HCT116 (cell line): Measurements from ENCODE around the gene SIN3A. TPM values are rescaled to one million over a fixed set of nuclear protein-coding genes. Genes with fewer than 3 reads are reported as not detected.

Experiments used
- ATAC-seq: fragments of 200-7000 bp; cut with Tn5 transposase; 2 replicates; pipeline ENCODE4 v1.9.1; 2020; ENCODE audit warnings: mild to moderate bottlenecking, moderate library complexity
- BruUV-seq: library from RNA; stranded (reverse); fragments of 400-500 nt; replicated peaks from 2 replicates; lab custom pipeline; 2021; lab: Mats Ljungman, UMichigan
- CTCF ChIA-PET: fragments of 300-600 bp; sonication (Branson Sonifier 250); formaldehyde crosslinking; loops from one replicate; lab custom pipeline; 2021; ENCODE audit warnings: antibody characterized with exemption; lab: Charles Lee
- POLR2A ChIA-PET: fragments of 300-600, 350-600 bp; sonication (Branson Sonifier 250); formaldehyde crosslinking; loops from one replicate; lab custom pipeline; 2021; ENCODE audit warnings: antibody characterized with exemption; lab: Charles Lee
- RAD21 ChIA-PET, 2 experiments: fragments of 300-600 bp; sonication (Branson Sonifier 250); formaldehyde crosslinking; loops; one replicate each; lab custom pipeline; 2023; ENCODE audit warnings: low total read pairs in 2 of 2; ENCODE audit not compliant: uncharacterized antibody in 2 of 2, unreplicated experiment in 2 of 2, low non-redundant PET in 1 of 2; lab: Charles Lee
- DNase-seq: peaks from one replicate; pipeline ENCODE4 v3.0.0-alpha.2; 2010; ENCODE audit warnings: low read depth, low spot score
- H2AFZ ChIP-seq: fragments of 200-600 bp; shearing (Covaris generic), sonication (generic); 2 replicates; pipeline ENCODE4 v1.6.1; 2017; ENCODE audit warnings: low read depth, mixed run types, mixed read lengths, antibody characterized with exemption, low read length; ENCODE audit not compliant: poor library complexity, severe bottlenecking
- H3K27ac ChIP-seq: 2 replicates; pipeline ENCODE4 v1.5.1; 2012; ENCODE audit warnings: low read depth, low read length
- H3K27me3 ChIP-seq: fragments of 200-600 bp; sonication (generic); 2 replicates; pipeline ENCODE4 v1.6.1; 2016; ENCODE audit warnings: mixed run types, low read length, mixed read lengths; ENCODE audit not compliant: insufficient read depth
- H3K36me3 ChIP-seq, 2 experiments: fragments of 200-500 bp in 1 of 2; fragments of 200-600 bp in 1 of 2; sonication (Bioruptor generic) in 1 of 2; sonication (generic) in 1 of 2; 2 replicates each; pipeline versions ENCODE4 v1.5.1 to v1.6.1; 2014 to 2016; ENCODE audit warnings: low read length in 2 of 2, inconsistent platforms in 1 of 2, mixed read lengths in 1 of 2, mixed run types in 1 of 2; ENCODE audit not compliant: insufficient read depth in 2 of 2, control insufficient read depth in 1 of 2
- H3K4me1 ChIP-seq, 2 experiments: fragments of 200-600 bp in 1 of 2; sonication (generic) in 1 of 2; 2 replicates each; pipeline versions ENCODE4 v1.5.1 to v1.6.1; 2012 to 2017; ENCODE audit warnings: low read length in 2 of 2, inconsistent platforms in 1 of 2, mild to moderate bottlenecking in 1 of 2, mixed read lengths in 1 of 2, mixed run types in 1 of 2, moderate library complexity in 1 of 2; ENCODE audit not compliant: insufficient read depth in 2 of 2, control insufficient read depth in 1 of 2
- H3K4me2 ChIP-seq: fragments of 200-600 bp; sonication (generic); 2 replicates; pipeline ENCODE4 v1.6.1; 2017; ENCODE audit warnings: mixed run types, low read length, mixed read lengths
- H3K4me3 ChIP-seq, 2 experiments: fragments of 200-600 bp in 1 of 2; sonication (generic) in 1 of 2; replicated peaks in 1 of 2; 2 replicates each; pipeline ENCODE4 v1.5.1; 2011 to 2016; ENCODE audit warnings: low read length in 2 of 2, control low read depth in 1 of 2, low read depth in 1 of 2, mild to moderate bottlenecking in 1 of 2, mixed read lengths in 1 of 2, mixed run types in 1 of 2
- H3K79me2 ChIP-seq: fragments of 200-600 bp; sonication (generic); 2 replicates; pipeline ENCODE4 v1.6.1; 2017; ENCODE audit warnings: mild to moderate bottlenecking, mixed run types, low read length, moderate library complexity, mixed read lengths; ENCODE audit not compliant: insufficient read depth
- H3K9ac ChIP-seq: fragments of 200-600 bp; sonication (generic); 2 replicates; pipeline ENCODE4 v1.6.1; 2016; ENCODE audit warnings: low read length, mixed read lengths
- H3K9me2 ChIP-seq: fragments of 200-600 bp; sonication (generic), shearing (Covaris generic); 2 replicates; pipeline ENCODE4 v1.6.1; 2017; ENCODE audit warnings: mixed run types, mild to moderate bottlenecking, moderate library complexity; ENCODE audit not compliant: insufficient read depth
- H3K9me3 ChIP-seq, 2 experiments: fragments of 200-500 bp in 1 of 2; fragments of 200-600 bp in 1 of 2; sonication (Bioruptor generic) in 1 of 2; sonication (generic) in 1 of 2; 2 replicates each; pipeline ENCODE4 v1.6.1; 2014 to 2017; ENCODE audit warnings: low read length in 2 of 2, mixed read lengths in 2 of 2, inconsistent platforms in 1 of 2, low read depth in 1 of 2, mild to moderate bottlenecking in 1 of 2, mixed run types in 1 of 2, moderate library complexity in 1 of 2; ENCODE audit not compliant: control insufficient read depth in 1 of 2, insufficient read depth in 1 of 2
- H4K20me1 ChIP-seq: fragments of 200-600 bp; sonication (generic), shearing (Covaris generic); 2 replicates; pipeline ENCODE4 v1.6.1; 2017; ENCODE audit warnings: mixed run types, mild to moderate bottlenecking, moderate library complexity; ENCODE audit not compliant: insufficient read depth
- CBX3 ChIP-seq: IDR thresholded peaks from 2 replicates; pipeline ENCODE4 v1.6.1; 2012; ENCODE audit warnings: low read depth
- CEBPB ChIP-seq: IDR thresholded peaks from 2 replicates; pipeline ENCODE4 v1.6.1; 2012; ENCODE audit warnings: low read depth
- EGR1 ChIP-seq: IDR thresholded peaks from 2 replicates; pipeline ENCODE4 v1.6.1; 2012; ENCODE audit warnings: low read depth
- ELF1 ChIP-seq: IDR thresholded peaks from 2 replicates; pipeline ENCODE4 v1.6.1; 2012; ENCODE audit warnings: low read depth, borderline replicate concordance
- EZH2 ChIP-seq: fragments of 200-600 bp; sonication (generic); IDR thresholded peaks from 2 replicates; pipeline ENCODE4 v1.6.1; 2017; ENCODE audit warnings: antibody characterized with exemption, mixed run types
- FOSL1 ChIP-seq: IDR thresholded peaks from 2 replicates; pipeline ENCODE4 v1.6.1; 2012; ENCODE audit warnings: low read depth
- JUND ChIP-seq: IDR thresholded peaks from 2 replicates; pipeline ENCODE4 v1.6.1; 2012
- POLR2A ChIP-seq: IDR thresholded peaks from 2 replicates; pipeline ENCODE4 v1.7.0; 2011; ENCODE audit warnings: borderline replicate concordance; ENCODE audit not compliant: insufficient read depth, insufficient read length; ENCODE audit errors: extremely low read depth
- POLR2AphosphoS5 ChIP-seq: IDR thresholded peaks from 2 replicates; pipeline ENCODE4 v1.6.1; 2011; ENCODE audit warnings: mild to moderate bottlenecking, low read depth, low read length, moderate library complexity
- RAD21 ChIP-seq: IDR thresholded peaks from 2 replicates; pipeline ENCODE4 v1.6.1; 2012; ENCODE audit warnings: low read depth, mild to moderate bottlenecking
- SIN3A ChIP-seq: IDR thresholded peaks from 2 replicates; pipeline ENCODE4 v1.6.1; 2012; ENCODE audit warnings: low read depth
- SP1 ChIP-seq: IDR thresholded peaks from 2 replicates; pipeline ENCODE4 v1.6.1; 2012; ENCODE audit warnings: low read depth
- SRF ChIP-seq: IDR thresholded peaks from 2 replicates; pipeline ENCODE4 v1.6.1; 2012; ENCODE audit warnings: low read depth
- TCF7L2 ChIP-seq: IDR thresholded peaks from 2 replicates; pipeline ENCODE4 v1.7.0; 2011; ENCODE audit warnings: borderline replicate concordance, inconsistent platforms; ENCODE audit not compliant: insufficient read depth, insufficient read length; ENCODE audit errors: extremely low read depth
- YY1 ChIP-seq: IDR thresholded peaks from 2 replicates; pipeline ENCODE4 v1.6.1; 2011; ENCODE audit warnings: low read length, low read depth, moderate library complexity, mild to moderate bottlenecking; ENCODE audit not compliant: insufficient replicate concordance; ENCODE audit errors: extremely low read depth
- ZFX ChIP-seq: fragments of 450-650 bp; IDR thresholded peaks from 2 replicates; pipeline ENCODE4 v1.6.1; 2017
- ZNF274 ChIP-seq: fragments of 200-500 bp; sonication (Bioruptor generic); IDR thresholded peaks from 2 replicates; pipeline ENCODE4 v1.6.1; 2014; ENCODE audit warnings: mild to moderate bottlenecking, low read depth, low read length, inconsistent platforms
- intact Hi-C: fragments of 100-400 bp; cut with micrococcal nuclease; formaldehyde crosslinking; loops from 2 replicates; pipeline ENCODE4 v1.10.0; 2022
- total RNA-seq: library from RNA; stranded (reverse); gene quantifications from one replicate; pipeline ENCODE4 v1.2.1, GENCODE V29; 2021; ENCODE audit not compliant: unreplicated experiment
- TF ChIP-seq, protein P1 (sequence below): IDR thresholded peaks from 2 replicates; pipeline ENCODE4 v1.6.1; 2012
- TF ChIP-seq, protein P2 (sequence below), 3 experiments: fragments of 200-600 bp in 1 of 3; sonication (generic) in 1 of 3; IDR thresholded peaks in 2 of 3; conservative IDR thresholded peaks in 1 of 3; 2 replicates each; pipeline ENCODE4 v1.5.1; 2012 to 2017; ENCODE audit warnings: low read depth in 2 of 3, low read length in 2 of 3, antibody characterized with exemption in 1 of 3, borderline replicate concordance in 1 of 3, control low read depth in 1 of 3, mild to moderate bottlenecking in 1 of 3, mixed read lengths in 1 of 3, mixed run types in 1 of 3, moderate library complexity in 1 of 3; ENCODE audit not compliant: insufficient read depth in 1 of 3
- TF ChIP-seq, protein P3 (sequence below): IDR thresholded peaks from 2 replicates; pipeline ENCODE4 v1.6.1; 2011; ENCODE audit warnings: mild to moderate bottlenecking, low read length, moderate library complexity; ENCODE audit not compliant: insufficient replicate concordance; ENCODE audit errors: extremely low read depth
- TF ChIP-seq, protein P4 (sequence below): IDR thresholded peaks from 2 replicates; pipeline ENCODE4 v1.6.1; 2012; ENCODE audit warnings: low read depth

SIN3A gene
- total RNA-seq, 1 experiment from 2014 or later, result 70.1 TPM

DNA sequence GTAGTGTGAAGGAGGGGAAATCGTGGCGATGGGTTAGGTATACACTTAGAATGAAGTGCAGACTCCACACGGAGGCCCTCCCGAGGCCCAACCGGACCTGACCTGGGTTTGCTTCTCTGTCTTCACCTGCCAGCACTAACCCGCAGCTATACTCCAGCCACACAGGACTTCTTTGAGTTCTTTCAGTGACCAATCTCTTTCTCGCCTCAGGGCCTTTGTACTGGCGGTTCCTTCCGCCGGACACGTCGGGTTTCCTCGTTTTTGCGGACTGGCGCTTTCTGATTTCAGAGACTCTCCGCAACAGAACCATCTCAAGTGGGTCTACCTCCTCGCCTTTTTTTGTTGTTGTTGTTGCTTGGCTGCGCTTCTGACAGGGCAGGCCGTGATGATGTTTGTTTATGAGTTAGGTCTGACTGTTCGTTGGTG lies 104.7 kb downstream of the SIN3A start, which contains the start of gene NEIL1:
Gene NEIL1, plus strand, starts transcription at position 244 of the 426 bp plus-strand sequence. CDS start 1,867 bp downstream, outside the sequence.
- Histone ChIP-seq H3K4me3 (peak within 1 kb of the TSS; percentile 78 to 87), H4K20me1 (no peaks in the 10 kb centered on the region), H3K36me3 (no peaks in the 10 kb centered on the region), H3K9ac (peak within 1 kb of the TSS; percentile 81), H3K9me2 (no peaks in the 10 kb centered on the region), H3K9me3 (no peaks in the 10 kb centered on the region), H3K4me1 (peaks cover 6 to 15% of the 10 kb centered on the region in 2 experiments; a peak in 3 of 4 replicates), H2AFZ (peak within 1 kb of the TSS; percentile 94), H3K79me2 (no peaks in the 10 kb centered on the region), H3K4me2 (peak within 1 kb of the TSS; percentile 93), H3K27ac (peak within 1 kb of the TSS; percentile 85), H3K27me3 (no peaks in the 10 kb centered on the region)
- peak; percentile 63 for ATAC-seq
- BruUV-seq, result TSS peak; percentile 50
- intact Hi-C loops, result loop anchor here (2.0 kb wide), 1 partner anchor 20 kb away; no protein-coding TSS in a partner anchor
- POLR2A ChIA-PET, result interaction anchor here (0.9 to 1.2 kb wide), 4 partner anchors 11 to 107 kb away, joined by 3 read pairs; partner anchors contain the start of genes COMMD4 and SIN3A
- CTCF ChIA-PET, result interaction anchor here (1.7 kb wide), 1 partner anchor 21 kb away, joined by 4 read pairs; no protein-coding TSS in a partner anchor
- RAD21 ChIA-PET, result interaction anchor here in 1 of 2 experiments (1.0 kb wide), 1 partner anchor 21 kb away, joined by 3 read pairs; no protein-coding TSS in a partner anchor
- DNase-seq, result peak; percentile 59
- TF ChIP-seq SP1 (0 out of 2 replicates have a peak, but pooled peaks have one; percentile 21), EZH2 (no peak), SIN3A (no peak), EGR1 (no peak), ELF1 (no peak), FOSL1 (no peak), ZNF274 (no peak), POLR2AphosphoS5 (peak; percentile 51), CEBPB (no peak), RAD21 (no peak), JUND (no peak), TCF7L2 (peak; percentile 53), YY1 (no peak), CBX3 (no peak), ZFX (no peak), SRF (no peak), POLR2A (peak; percentile 42)
- TF ChIP-seq, protein P1, sequence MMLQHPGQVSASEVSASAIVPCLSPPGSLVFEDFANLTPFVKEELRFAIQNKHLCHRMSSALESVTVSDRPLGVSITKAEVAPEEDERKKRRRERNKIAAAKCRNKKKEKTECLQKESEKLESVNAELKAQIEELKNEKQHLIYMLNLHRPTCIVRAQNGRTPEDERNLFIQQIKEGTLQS, result no peak
- TF ChIP-seq, protein P2, sequence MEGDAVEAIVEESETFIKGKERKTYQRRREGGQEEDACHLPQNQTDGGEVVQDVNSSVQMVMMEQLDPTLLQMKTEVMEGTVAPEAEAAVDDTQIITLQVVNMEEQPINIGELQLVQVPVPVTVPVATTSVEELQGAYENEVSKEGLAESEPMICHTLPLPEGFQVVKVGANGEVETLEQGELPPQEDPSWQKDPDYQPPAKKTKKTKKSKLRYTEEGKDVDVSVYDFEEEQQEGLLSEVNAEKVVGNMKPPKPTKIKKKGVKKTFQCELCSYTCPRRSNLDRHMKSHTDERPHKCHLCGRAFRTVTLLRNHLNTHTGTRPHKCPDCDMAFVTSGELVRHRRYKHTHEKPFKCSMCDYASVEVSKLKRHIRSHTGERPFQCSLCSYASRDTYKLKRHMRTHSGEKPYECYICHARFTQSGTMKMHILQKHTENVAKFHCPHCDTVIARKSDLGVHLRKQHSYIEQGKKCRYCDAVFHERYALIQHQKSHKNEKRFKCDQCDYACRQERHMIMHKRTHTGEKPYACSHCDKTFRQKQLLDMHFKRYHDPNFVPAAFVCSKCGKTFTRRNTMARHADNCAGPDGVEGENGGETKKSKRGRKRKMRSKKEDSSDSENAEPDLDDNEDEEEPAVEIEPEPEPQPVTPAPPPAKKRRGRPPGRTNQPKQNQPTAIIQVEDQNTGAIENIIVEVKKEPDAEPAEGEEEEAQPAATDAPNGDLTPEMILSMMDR (IDR thresholded peaks at IDR 0.05 in 2 of 3, conservative IDR thresholded peaks at IDR 0.05 in 1 of 3; ENCODE audit: borderline replicate concordance in 1 of 3, insufficient read depth in 1 of 3, low read depth in 2 of 3, low read length in 2 of 3), result no peak
- TF ChIP-seq, protein P3, sequence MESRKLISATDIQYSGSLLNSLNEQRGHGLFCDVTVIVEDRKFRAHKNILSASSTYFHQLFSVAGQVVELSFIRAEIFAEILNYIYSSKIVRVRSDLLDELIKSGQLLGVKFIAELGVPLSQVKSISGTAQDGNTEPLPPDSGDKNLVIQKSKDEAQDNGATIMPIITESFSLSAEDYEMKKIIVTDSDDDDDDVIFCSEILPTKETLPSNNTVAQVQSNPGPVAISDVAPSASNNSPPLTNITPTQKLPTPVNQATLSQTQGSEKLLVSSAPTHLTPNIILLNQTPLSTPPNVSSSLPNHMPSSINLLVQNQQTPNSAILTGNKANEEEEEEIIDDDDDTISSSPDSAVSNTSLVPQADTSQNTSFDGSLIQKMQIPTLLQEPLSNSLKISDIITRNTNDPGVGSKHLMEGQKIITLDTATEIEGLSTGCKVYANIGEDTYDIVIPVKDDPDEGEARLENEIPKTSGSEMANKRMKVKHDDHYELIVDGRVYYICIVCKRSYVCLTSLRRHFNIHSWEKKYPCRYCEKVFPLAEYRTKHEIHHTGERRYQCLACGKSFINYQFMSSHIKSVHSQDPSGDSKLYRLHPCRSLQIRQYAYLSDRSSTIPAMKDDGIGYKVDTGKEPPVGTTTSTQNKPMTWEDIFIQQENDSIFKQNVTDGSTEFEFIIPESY, result no peak
- TF ChIP-seq, protein P4, sequence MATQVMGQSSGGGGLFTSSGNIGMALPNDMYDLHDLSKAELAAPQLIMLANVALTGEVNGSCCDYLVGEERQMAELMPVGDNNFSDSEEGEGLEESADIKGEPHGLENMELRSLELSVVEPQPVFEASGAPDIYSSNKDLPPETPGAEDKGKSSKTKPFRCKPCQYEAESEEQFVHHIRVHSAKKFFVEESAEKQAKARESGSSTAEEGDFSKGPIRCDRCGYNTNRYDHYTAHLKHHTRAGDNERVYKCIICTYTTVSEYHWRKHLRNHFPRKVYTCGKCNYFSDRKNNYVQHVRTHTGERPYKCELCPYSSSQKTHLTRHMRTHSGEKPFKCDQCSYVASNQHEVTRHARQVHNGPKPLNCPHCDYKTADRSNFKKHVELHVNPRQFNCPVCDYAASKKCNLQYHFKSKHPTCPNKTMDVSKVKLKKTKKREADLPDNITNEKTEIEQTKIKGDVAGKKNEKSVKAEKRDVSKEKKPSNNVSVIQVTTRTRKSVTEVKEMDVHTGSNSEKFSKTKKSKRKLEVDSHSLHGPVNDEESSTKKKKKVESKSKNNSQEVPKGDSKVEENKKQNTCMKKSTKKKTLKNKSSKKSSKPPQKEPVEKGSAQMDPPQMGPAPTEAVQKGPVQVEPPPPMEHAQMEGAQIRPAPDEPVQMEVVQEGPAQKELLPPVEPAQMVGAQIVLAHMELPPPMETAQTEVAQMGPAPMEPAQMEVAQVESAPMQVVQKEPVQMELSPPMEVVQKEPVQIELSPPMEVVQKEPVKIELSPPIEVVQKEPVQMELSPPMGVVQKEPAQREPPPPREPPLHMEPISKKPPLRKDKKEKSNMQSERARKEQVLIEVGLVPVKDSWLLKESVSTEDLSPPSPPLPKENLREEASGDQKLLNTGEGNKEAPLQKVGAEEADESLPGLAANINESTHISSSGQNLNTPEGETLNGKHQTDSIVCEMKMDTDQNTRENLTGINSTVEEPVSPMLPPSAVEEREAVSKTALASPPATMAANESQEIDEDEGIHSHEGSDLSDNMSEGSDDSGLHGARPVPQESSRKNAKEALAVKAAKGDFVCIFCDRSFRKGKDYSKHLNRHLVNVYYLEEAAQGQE, result no peak
